CD1c-positive myeloid dendritic cell (primary cell): Measurements from ENCODE around the gene HSD17B2.
"Not testable (repeated sequence)": the region's sequence is repeated elsewhere in the genome, so short reads cannot be mapped to it uniquely, and the experiment has no call there.

Experiments used
- DNase-seq: peaks from one replicate; pipeline ENCODE4 v3.0.0-alpha.2; 2016; ENCODE audit errors: extremely low spot score

The HSD17B2 gene

DNA sequence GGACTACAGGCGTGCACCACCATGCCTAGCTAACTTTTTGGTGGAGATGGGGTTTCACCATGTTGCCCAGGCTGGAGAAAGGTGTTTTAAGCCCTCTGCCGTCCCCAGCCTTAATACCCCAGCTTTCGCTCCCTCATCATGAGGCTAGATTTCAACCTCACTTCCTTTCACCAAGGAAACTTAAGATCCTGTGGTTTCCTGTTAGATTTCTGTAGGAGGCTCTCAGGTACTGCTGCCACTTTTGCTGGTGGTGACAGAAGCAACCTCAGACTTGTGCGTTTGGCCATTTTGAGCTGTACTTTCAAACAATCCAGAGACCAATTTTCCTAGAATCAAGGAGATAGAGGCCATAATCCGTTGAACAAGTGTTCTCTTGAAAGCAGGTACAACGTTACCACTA, 98.7 kb downstream of the HSD17B2 start:
- no peak for DNase-seq

- no peak for DNase-seq
Observed at GRCh38 chr16:82134846-82135245, 99.8 kb downstream of the HSD17B2 start.

DNA sequence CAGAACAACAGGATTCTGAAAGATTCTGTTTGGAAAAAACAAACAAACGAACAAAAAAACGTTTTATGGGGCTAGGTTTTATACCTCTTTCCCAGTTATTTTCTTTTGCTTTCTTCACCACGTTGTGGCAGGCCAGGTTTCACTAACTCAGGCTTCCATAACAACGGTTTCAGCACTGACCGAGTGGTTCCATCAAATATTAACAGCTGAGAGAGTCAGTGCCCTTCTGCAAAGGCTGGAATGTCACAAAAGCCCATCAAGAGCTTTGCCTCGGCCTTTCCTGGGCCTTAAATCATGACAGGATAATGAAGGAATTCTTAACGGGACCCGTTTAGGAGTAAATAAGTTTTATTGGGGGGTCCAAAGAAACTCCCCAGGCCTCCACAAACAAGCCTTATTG, 100.8 kb downstream of the HSD17B2 start:
- DNase-seq: no peak

DNA sequence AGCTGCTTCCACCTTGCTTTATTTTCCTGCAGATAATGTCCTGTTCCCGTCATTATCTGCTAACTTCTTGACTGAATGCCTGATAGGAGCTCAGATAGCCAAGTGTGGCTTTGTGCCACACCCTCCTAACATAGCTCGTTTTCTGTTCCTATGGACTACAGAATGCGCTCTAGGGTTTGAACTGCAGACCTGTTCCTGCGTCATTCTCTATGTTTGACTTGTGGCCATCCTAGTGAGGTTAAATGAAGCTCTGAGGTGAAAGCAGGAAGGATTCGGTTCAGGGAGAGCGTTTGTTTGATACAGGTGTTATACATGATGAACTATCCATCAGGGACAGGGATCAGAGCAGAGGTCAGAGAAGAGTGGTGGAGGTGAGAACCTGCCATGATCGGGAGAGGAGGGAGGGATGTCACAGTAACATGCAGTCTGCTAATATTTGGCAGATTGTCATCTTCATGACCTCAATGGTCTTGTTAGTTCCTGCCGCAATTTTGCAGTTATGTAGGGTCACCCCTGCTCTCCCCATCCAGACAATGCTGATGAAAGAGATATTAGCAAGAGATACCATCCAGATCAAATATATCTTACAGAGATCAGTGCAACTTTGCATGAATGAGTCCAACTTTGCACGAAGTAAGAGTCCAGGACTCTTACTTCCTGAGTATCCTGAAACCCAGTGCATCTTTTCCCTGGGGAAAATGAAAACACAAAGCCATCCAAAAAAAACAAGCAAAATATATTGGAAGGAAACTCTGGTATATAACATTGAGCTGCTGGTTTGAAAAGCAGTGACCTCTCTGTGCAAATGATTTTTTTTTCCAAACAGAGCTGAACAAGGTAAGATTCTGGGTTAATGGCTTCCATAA, 102.1 kb downstream of the HSD17B2 start:
- no peak for DNase-seq

- no peak for DNase-seq
Observed at GRCh38 chr16:82137822-82138167, 102.7 kb downstream of the HSD17B2 start.

DNA sequence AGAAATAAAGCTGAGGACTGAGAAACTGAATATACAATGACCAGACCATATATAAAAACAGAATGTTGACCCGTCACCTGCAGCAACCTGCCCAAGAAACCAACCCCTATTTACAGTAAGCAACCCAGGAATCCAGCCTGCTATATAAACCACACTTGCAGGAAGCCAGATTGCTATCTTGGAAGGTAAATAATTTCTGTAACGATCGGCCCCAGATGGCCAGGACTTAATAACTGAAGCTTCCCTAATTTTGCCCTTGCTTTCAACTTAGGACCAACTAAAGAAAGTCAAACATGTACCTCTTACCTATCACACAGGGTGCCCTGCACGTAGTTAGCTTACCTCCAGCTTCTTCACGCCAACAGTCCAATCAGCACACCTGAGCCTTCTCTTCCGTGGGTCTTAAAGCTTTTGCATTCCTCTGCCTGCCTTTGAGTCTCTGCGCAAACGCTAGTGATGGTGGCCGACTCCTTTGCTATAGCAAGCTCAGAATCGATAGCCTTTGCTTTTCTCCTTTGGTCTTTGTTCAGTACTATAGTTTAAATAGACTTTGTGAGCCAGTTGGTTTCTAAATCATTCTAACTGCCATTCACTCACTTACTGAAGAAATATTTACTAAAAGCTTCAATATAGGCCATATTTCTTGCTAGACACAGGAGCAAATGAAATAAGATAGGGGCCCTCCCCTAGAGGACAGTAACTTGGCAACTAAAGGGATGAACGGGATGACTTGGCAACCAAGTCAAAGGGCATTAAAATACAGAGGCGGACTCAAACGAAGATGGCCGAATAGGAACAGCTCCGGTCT, 103.6 kb downstream of the HSD17B2 start:
- DNase-seq: no peak

DNA sequence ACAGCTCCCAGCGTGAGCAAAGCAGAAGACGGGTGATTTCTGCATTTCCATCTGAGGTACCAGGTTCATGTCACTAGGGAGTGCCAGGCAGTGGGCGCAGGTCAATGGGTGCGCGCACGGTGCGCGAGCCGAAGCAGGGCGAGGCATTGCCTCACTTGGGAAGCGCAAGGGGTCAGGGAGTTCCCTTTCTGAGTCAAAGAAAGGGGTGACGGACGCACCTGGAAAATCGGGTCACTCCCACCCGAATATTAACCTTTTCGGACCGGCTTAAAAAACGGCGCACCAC, 104.2 kb downstream of the HSD17B2 start:
- not testable (repeated sequence) for DNase-seq

GRCh38 chr16:82146556-82146955, 111.5 kb downstream of the HSD17B2 start:
- DNase-seq: no peak

- no peak for DNase-seq
Observed at GRCh38 chr16:82146957-82147356, 111.9 kb downstream of the HSD17B2 start.

DNA sequence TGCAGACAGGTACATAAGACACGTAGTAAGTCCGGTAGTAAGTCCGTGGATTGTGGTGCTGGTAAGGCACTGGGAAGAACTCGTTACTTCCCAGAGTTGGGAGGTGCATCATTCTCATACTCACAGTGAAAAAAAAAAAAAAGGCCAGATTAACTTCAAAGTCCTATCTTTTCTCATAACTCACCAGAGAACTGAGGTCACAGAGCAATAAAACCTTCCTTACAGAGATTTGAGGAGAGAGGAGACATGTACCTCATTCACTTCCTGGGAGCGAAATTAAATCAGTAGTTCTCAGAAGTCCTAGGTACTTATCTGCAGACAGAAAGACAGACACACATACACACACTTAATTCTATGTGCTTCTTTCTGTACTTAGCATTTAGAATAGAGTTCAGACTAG, 112.5 kb downstream of the HSD17B2 start:
- no peak for DNase-seq
